Measurements from ENCODE around the gene ERN1.
"Not testable (repeated sequence)": the region's sequence is repeated elsewhere in the genome, so short reads cannot be mapped to it uniquely, and the experiment has no call there.

Gene ERN1

DNA sequence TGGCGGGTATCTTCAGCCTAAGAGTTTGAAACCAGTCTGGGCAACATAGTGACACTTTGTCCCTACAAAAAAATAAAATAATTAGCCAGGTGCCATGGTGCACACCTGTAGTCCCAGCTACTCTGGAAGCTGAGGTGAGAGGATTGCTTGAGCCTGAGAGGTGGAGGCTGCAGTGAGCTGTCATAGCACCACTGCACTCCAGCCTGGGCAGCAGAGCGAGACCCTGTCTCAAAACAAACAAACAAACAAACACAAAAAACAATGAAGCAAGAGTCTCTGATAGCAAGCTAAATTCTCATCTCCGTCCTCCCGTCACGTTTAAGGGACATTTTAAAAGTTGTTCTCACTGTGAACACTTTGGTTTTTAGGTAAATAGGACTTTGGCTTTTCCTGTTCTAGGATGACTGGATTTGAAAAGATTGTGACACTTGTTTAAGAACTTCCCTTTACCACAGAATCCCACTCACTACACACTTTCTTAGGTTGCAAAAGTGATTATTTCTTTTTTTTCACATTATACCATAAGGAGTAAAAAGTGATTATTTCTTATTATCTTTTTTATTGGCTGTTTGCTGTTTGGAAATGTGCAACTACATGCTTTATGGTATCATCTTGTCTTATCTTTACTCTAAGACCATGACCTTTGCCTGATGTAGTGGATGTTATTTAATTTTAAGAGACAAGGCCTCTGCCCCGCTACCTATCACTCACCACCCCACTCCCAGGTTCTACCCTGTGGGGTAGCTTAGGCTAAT, 4.4 kb upstream of the ERN1 start:
- no peak for DNase-seq (ENCODE audit: low read depth)

DNA sequence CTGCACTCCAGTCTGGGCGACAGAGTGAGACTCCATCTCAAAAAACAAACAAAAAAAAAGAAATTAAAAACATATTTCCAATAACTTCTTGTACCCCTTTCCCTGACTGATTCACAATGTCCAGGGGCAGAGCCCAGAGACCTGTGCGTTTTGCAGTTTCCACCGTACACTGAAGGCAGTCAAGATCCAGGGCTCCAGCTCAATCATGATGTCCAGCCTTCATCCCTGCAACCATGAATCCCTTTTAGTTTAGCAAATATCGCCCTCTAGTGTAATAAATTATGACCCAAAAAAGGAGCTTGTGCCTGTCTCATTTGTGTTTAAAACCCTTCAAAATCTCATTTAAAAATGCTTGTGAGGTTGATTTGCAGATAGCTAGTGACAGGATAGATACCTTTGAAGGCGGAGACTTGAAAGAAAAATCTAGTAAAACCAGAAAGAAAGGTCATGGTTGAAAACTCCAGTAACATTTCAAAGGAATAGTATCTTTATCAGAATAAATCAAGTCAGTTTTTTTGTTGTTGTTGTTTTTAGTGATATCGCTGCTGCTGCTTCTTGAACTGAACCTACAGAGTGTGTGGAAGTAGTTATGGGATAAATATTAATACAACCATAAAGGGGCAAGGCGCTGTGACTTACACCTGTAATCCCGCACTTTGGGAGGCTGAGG, 3.7 kb upstream of the ERN1 start:
- no peak for DNase-seq (ENCODE audit: low read depth)

GRCh38 chr17:64131606-64132270, 1.8 kb upstream of the ERN1 start:
- DNase-seq (ENCODE audit: low read depth) = no peak

DNA sequence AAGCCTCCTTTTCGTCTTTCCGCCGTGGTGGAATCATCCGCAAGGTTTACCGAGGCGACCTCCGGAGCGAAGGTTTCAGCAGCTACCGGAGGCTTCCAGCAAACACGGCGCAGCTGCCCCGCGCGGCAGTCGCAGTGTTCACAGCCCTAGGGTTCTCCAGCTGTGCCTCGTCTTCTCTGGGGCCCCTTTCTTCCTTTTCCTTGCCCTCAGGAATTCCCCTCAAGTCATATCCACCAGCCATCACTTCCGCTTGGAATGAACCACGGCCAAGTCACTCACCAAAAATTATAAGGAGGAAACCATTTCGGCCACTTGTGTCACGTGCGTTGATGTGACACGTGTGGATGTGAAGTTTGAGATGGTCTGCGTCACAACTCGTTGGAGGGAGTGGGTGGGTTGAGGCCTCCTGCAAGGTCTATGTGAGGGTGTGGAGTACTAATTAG, 636 bp upstream of the ERN1 start:
- DNase-seq (ENCODE audit: low read depth) = no peak

DNA sequence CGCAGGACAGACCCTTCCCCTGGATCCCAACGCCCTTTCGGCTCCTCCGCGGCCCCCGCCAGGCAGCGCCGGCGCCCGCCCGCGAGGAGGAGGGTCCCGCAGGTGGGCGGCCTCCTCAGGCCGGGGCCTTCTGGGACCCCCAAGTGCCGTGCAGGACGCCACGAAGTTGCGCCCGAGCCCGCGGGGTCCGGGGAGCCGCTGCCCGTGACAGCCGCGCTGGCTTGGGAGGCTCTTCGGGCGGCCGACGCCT, 504 bp downstream of the ERN1 start:
- DNase-seq (ENCODE audit: low read depth) = no peak

GRCh38 chr17:64128787-64129514, 993 bp downstream of the ERN1 start:
- no peak for DNase-seq (ENCODE audit: low read depth)

DNA sequence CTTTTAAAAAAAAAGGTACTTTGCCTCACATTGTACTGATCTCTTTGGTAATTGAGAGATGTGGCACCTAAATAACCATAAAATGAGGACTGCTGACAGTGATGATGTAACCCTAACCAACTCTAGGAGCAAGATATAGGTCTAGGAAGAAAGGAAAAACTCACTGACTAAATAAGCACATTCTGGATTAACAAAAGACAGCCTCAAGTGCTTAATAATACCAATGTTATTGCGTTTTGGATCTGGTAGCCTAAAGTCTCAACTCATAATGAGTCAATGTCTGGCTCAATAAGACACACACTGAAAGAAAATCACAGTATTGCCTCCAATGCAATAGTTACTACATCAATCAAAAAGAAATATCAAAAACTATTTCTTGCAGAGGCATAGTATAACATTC, 3.0 kb downstream of the ERN1 start:
- no peak for DNase-seq (ENCODE audit: low read depth)

GRCh38 chr17:64125937-64126336, 4.0 kb downstream of the ERN1 start:
- DNase-seq (ENCODE audit: low read depth) = no peak

DNA sequence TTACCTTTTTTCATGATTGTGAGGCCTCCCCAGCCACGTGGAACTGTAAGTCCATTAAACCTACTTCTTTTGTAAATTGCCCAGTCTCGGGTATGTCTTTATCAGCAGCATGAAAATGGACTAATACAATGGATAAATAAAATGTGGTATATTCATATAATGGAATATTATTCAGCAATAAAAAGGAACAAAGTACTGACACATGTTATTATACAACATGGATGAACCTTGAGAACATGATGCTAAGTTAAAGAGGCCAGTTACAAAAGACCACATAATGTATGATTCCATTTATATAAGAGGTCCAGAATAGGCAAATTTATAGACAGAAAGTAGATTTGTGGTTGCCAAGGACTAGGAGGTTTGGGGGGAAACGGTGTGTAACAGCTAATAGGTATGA, 5.3 kb downstream of the ERN1 start:
- no peak for DNase-seq (ENCODE audit: low read depth)

DNA sequence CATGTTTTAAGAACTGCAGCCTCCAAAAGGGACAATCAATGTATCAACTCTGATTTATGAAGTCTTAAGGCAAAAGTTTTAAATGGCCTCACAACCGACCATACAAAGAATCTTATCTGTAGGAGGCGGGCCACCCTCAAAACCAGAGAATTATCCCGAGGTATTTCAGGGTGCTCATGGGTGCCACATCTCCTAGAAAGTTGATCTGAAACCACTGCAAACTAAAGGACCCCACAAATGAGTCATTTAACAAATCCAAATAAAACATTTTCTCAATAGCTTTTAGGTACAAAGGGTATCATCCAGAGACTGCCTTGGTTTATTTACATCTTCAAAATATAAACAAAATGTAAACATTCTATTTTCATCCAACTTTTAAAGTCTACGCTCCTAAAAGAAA, 6.8 kb downstream of the ERN1 start:
- no peak for DNase-seq (ENCODE audit: low read depth)

DNA sequence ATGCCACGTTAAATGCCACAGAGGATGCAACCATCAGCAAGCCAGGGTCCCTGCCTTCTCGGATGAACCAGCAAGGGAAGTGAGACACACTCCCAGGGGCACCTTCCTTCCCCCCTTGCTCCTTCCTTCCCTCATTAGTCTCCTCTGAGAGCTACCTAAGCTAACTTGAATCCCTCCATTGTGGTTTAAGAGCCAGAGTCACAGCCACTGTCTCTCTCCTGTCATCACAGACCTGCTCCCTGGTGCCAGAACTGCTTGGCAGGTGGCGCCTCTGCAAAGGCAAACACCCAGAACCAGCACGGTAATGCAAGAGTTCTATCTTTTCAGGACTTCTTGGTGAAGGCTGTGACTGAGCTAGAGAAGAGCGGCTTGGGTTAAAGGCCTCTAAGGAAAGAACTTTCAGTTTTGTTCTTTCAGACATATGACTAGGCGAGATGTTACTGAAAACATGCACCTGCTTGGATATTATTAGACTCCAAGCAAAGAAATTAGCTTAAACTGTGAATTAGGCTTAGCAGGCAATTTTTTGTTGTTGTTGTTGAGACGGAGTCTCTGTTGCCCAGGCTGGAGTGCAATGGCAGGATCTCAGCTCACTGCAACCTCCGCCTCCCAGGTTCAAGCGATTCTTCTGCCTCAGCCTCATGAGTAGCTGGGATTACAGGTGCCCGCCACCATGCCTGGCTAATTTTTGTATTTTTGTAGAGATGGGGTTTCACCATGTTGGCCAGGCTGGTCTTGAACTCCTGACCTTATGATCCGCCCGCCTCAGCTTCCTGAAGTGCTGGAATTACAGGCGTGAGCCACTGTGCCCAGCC, 8.8 kb downstream of the ERN1 start:
- not testable (repeated sequence) for DNase-seq (ENCODE audit: low read depth)

DNA sequence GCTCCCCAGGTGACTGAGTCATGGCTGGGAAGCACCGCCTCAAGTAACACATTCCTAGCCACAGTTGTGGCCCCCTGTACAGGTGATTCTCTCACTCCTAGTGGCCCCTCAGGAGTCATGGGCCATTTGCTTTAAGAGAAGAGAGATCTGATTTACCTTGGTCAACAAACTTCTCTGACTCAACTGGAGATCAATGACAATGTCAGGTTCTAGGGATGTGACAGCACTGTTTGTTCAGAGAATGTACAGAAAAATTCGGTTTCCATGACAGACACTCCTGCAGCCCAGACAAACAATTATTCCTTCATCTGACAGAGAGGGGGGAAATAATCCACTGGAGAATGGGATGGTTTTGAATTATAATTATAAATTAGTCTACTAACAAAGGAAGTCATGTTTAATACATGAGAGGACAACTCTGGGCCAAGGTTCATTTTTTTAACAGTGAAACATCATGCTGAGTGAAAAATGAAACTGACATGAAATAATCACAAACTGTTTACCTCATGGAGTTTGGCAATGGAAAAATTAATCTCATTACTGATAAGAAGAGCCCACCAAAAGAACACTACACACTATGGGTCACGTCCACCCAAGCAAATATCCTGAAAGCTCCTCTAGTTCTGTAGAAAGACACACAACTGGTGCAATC, 9.7 kb downstream of the ERN1 start:
- no peak for DNase-seq (ENCODE audit: low read depth)

- DNase-seq (ENCODE audit: low read depth) = no peak
Measured at GRCh38 chr17:64117981-64118979, 11.7 kb downstream of the ERN1 start.

GRCh38 chr17:64115822-64116534, 14.0 kb downstream of the ERN1 start:
- no peak for DNase-seq (ENCODE audit: low read depth)

- no peak for DNase-seq (ENCODE audit: low read depth)
Measured at GRCh38 chr17:64115043-64115698, 14.8 kb downstream of the ERN1 start.

- DNase-seq (ENCODE audit: low read depth) = no peak
Measured at GRCh38 chr17:64113006-64113405, 16.9 kb downstream of the ERN1 start.

GRCh38 chr17:64111831-64112230, 18.1 kb downstream of the ERN1 start:
- no peak for DNase-seq (ENCODE audit: low read depth)

DNA sequence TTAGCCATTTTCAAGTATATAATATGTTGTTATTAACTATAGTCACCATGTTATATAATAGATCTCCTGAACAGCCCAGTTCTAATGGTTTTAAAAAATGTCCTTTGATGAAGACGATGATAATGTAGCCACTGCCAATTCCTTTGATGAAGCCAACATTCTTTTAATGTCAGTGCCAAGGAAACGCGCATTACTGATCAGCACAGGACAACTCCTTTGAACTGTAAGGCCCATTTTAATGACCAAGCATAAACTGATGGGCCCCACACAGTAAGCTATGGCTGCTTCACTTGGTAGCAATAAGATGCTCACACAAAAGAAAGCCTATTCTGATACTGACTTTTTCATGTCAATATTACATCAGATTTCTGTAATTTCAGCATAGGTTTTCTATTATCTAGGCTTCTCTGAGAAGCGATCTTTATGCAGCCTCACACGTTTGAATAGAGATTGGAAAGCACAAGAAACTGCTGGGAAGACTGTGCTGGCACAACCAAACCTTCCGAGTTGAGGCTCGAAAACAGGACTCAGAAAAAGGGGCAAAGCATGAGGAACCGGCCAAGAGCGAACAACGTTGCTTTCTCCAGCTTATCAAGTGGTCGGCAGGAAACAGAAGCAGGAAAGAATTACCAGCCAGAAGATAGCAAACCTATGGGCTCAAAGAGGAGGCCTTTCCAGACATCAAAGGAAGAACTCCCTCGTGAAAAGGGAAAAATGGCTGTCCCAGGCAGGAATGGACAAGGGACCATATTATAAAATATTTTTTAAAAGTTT, 19.4 kb downstream of the ERN1 start:
- DNase-seq (ENCODE audit: low read depth) = no peak

Measured in stimulated activated CD8-positive, alpha-beta memory T cell treated with anti-CD3 and anti-CD28 coated beads, Interleukin-15, amount 100 ng/mL, for 1 hour (primary cell).